GM04504 (cell line): ENCODE measurements around the gene CD52.

ENCODE experiments used
- DNase-seq: peaks from one replicate; pipeline ENCODE4 v3.0.0-alpha.2; 2012; ENCODE audit warnings: low read depth

CD52 gene

GRCh38 chr1:26335774-26336476, 18.2 kb downstream of the CD52 start:
- no peak for DNase-seq

DNA sequence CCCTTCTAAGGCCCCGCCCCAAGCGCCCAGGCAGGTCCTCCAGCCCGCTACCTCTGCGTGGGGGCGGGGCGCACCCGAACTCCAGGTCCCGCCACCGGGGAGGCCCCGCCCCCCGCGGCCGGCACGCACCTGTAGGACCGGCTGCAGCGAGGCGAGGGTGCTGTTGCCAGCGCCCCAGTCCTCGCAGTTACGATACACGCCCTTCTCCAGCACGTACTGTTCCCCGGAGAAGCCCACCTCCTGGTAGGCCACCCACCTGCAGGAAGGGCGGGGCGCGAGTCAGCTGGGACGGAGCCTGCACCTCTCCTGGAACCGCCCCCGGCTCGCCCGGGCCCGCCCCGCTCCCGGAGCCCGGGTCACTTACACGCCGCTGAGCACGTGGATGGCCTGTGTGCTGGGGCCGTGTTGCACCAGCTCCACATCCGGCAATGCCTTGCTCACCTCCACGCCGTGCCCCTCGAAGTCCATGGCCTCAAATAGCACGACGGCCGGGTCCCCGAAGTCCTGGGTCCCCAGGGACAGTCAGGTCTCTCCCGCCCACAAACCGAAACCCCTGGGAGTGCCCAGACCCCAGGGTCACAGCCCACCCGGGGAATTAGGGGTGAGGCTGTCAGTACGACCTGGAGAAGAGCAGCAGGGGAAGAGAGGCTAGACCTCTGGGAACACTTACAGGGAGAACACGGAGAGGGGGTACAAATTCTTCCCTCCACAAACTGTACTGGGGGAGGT, 18.9 kb downstream of the CD52 start:
- DNase-seq, result no peak

- no peak for DNase-seq
Observed at GRCh38 chr1:26337206-26337535, 19.4 kb downstream of the CD52 start.

GRCh38 chr1:26337625-26338024, 19.9 kb downstream of the CD52 start:
- no peak for DNase-seq

DNA sequence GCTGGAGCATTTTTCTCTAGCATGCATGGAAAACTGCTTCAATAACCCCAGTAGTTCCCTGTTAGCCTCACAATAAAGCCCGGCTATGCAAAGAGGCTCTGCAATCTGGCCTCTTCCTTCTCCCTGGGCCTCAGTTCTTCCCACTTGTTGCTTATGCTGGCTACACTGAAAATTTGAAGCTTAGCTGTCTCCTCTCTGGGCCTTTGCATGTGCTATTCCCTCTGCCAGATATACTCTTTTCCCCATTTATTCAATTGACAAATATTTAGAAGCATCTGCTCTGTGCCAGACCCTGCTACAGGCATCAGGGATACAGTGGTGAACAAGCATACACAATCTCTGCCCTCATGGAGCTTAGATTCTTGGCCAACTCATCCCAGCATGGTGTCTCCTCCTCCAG, 20.9 kb downstream of the CD52 start:
- no peak for DNase-seq

GRCh38 chr1:26340047-26340481, 22.3 kb downstream of the CD52 start:
- DNase-seq, result no peak

DNA sequence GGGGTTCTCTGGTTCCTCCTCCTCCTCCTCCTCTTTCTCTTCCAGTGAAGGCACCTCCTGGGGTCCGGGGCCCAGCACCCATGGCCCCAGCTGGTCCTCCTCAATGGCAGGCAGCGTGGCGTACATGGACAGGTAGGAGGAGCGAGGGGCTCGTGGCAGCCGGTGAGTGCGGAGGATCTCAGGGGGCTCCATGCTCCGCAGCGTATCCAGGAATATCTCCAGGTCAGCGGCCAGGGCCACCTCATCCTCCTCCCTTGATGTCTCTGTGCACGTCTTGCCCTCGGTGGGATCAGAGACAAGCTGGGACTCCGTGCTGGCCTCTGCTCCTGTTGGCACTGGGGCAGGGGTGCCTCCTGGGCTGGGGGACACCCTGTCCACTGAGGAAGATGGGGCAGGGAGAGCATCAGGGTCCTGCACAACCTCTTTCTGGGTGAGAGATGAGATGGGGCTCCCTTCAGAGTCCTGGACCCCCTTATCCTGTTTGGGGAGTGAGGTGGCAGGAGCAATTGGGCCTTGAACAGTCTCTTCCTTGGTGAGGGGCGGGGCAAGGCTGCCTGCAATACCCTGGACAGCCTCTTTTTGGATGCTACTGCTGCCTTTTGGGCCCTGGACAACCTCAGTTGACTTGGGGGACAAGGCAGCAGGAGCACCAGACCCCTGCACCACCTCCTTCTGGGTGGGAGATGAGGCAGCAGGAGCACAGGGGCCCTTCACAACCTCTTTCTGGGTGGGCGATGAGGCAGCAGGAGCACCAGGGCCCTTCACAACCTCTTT, 26.6 kb downstream of the CD52 start:
- DNase-seq, result no peak

- no peak for DNase-seq
Observed at GRCh38 chr1:26345718-26346117, 28.0 kb downstream of the CD52 start.

GRCh38 chr1:26346274-26347033, 28.7 kb downstream of the CD52 start:
- no peak for DNase-seq

- peak; percentile 47 for DNase-seq
Observed at GRCh38 chr1:26349188-26349876, 31.6 kb downstream of the CD52 start.

GRCh38 chr1:26349877-26350244, 32.1 kb downstream of the CD52 start:
- no peak for DNase-seq

GRCh38 chr1:26350343-26350700, 32.6 kb downstream of the CD52 start:
- no peak for DNase-seq

DNA sequence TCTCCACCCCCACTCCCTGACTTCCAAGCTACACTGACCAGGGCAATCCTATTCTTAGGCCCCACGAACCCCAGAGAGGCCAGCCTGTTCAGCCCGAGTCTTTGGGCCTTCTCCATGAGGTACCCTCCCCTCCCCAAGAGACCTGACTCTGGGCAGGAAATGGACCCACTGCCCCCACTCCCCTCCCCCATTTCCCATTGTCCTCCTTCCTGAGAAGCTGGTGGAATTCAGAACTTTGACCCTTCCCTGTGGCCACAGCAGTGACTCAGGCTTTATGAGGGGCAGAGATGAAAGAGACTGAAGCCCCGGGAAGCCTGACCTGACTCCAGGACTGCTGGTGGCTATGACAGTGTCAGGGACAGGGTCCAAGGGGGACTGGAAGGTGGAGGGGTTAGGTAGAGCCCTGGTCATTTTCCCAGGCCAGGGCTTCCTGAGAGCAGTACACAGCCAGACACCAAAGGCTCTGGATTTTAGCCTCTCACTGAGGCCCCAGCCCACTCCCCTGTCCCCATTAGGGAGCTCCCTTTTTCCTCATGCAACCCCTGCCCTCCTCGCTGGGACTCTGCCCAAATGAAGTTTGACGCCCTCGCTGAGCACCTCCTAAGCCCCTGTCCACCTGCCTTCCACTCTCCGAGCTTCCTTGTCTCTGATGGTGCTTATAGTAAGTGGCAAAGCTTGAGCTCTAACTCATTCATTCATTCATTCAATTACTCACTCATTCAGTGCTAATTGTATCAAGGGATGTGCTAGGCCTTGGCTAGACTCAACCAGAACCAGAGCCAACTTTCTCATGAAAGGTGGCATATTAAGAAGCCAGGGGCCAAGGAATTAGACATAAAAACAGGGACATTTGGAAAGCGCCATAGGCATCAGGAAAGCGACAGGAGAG, 33.2 kb downstream of the CD52 start:
- no peak for DNase-seq

- DNase-seq, result no peak
Observed at GRCh38 chr1:26351590-26352337, 34.0 kb downstream of the CD52 start.

- no peak for DNase-seq
Observed at GRCh38 chr1:26352338-26352679, 34.6 kb downstream of the CD52 start.

DNA sequence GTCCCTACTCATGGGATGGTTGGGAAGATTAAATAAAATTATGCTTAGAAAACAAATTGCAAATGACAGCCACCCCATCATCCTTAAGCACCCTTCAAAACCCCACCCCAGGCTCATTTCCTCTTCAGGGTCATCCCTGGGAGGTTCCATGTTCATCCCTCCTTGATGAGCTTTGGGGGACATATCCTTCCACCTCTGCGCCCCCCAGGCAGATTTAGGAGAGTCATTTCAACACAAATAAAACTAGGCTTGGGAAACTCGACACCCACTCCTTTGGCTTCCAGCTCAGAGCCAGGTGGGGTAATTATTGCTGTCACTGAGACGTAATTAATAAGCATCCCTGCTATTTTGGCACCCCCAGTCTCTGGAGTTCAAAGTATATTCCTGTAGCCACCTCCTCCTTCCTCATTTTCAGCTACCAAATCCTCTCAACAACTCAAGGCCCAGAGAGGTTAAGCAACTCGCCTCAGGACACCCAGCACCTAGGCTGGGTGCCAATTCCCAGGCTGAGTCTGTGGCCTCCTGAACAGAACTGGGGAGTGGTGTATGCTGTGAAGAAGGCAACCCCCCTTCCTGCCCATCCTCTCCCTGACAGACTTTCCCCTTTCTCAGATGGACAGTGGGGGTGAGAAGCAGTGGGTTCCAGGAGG, 35.6 kb downstream of the CD52 start:
- no peak for DNase-seq

DNA sequence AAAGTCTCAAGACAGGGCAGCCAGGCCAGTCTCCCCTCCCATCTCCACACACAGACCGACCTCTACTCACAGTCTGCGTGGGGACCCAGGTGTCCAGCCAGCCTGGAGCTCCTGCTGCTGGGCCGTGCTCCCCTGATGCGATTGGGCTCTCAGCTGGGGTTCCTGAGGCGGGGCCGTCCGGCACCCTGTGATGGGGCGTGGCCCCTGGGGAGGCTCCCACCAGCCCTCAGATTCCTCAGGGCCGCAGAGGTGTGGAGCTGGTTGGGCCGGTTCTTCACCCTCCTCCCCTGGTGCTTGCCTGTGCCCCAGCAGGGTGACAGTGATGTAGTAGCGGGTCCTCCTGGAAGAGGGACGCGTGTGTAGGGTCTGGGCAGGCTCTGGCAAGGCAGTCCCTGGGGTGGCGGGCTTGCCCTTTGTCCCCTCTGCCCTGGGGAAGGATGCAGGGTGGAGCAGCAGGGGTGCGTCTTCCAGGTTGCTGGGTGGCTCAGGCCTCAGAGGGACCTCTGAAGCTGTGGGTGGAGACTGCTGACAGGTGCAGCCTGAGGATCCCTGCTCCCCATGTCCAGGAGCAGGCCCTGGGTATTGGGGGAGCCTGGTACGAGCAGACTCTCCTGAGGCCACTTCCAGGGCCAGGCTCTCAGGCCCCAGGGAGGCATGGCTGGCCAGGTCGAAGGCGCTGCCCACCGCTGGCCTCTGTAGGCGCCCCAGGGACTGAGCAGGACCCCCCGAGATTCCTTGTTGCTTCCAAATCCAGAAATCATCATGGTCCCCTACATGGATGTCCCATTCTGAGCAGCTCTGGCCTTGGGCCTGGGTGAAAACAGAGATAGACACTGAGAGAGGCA, 36.4 kb downstream of the CD52 start, which contains the start of gene CRYBG2:
CRYBG2 (minus strand) TSS at position 155 of the 845 bp plus-strand sequence. CDS start 7,473 bp downstream, outside the sequence.
- no peak for DNase-seq

GRCh38 chr1:26354972-26355371, 37.2 kb downstream of the CD52 start:
- DNase-seq, result no peak

GRCh38 chr1:26356106-26356505, 38.3 kb downstream of the CD52 start:
- no peak for DNase-seq
